ENCODE measurements around the gene PRIM2.
A peak's percentile ranks its signal among the peaks of the same experiment; 100 is the strongest.
"Not testable (repeated sequence)": the region's sequence is repeated elsewhere in the genome, so short reads cannot be mapped to it uniquely, and the experiment has no call there.

PRIM2 gene, protein sequence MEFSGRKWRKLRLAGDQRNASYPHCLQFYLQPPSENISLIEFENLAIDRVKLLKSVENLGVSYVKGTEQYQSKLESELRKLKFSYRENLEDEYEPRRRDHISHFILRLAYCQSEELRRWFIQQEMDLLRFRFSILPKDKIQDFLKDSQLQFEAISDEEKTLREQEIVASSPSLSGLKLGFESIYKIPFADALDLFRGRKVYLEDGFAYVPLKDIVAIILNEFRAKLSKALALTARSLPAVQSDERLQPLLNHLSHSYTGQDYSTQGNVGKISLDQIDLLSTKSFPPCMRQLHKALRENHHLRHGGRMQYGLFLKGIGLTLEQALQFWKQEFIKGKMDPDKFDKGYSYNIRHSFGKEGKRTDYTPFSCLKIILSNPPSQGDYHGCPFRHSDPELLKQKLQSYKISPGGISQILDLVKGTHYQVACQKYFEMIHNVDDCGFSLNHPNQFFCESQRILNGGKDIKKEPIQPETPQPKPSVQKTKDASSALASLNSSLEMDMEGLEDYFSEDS

DNA sequence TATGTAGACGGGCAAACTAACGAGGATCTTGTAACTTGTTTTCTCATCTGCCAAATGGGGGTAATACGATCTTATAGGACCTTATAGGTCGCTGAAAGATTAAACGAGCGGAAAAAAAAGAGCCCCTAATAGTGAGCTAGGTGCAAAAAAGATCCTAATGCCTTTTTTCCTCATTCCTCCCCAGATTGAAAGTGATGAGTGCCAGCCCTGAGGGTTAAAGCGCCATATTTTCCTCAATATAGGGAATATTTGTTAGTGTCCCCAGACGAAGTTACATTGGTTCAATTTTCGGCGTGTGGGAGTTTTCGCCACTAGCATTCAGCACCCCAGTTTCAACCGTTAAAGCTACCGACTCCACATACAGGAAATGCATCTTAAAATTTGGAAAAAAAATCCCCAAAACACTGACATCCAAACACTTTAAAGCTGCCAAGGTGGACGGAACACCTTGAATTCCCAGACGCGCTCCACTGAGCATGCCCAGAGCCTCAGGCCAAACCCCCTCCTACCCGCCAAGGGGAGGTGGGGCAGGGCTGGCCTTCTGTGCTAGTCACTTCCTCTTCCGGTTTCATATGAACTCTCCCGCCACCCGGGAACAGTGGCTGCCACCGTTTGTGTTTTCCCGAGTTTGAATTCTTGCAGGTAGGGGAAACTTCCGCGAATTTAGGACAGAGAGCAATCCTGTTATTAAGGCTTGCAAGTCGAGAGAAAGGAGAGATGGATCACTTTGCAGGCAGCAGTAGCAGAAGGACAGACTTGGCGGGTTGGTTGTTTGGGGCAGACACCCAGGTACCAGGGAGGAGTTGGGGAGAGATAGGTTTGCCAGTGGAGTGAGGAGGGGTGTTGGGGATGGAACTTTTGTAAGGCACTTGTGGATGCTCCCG lies at the start of gene PRIM2:
PRIM2 (plus strand) TSS at position 571 of the 884 bp plus-strand sequence. CDS start 816 bp downstream, outside the sequence.
- H3K27ac ChIP-seq, result peak within 1 kb of the TSS; percentile 67
- H3K4me1 ChIP-seq (ENCODE audit: control insufficient read depth in 1 of 2, insufficient read depth in 1 of 2, low read depth in 1 of 2, low read length in 1 of 2), result peaks cover 11 to 17% of the 10 kb centered on the region in 2 experiments
- H3K27me3 ChIP-seq, result peaks cover 6% of the 10 kb centered on the region
- TF ChIP-seq CTCF (IDR thresholded peaks at IDR 0.05), result no peak
- peaks cover 15% of the 10 kb centered on the region for H3K36me3 ChIP-seq
- peak within 1 kb of the TSS; percentile 58 to 65 for H3K4me3 ChIP-seq (ENCODE audit: low read depth in 1 of 2, low read length in 1 of 2)
- H3K9me3 ChIP-seq, result no peaks in the 10 kb centered on the region

DNA sequence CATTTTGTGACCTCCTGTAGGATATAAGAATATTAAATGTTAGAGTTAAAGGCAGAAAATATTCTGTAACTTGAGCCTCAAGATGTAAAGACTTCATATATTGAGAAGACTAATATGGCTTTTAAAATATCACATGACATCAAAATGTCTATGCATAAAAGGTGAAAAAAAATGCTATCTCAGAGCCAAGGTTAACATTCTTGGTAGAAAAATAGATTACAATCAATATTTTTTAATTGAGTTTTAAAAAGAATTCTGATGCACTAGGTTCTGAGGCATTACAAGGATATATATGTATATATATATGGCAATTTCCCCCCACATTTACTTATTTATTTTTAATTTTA lies 49.2 kb upstream of the PRIM2 start:
- no peak overlapping the region for H3K27ac ChIP-seq
- no peaks in the 10 kb centered on the region for H3K4me1 ChIP-seq (ENCODE audit: control insufficient read depth in 1 of 2, insufficient read depth in 1 of 2, low read depth in 1 of 2, low read length in 1 of 2)
- H3K36me3 ChIP-seq, result no peaks in the 10 kb centered on the region
- no peaks in the 10 kb centered on the region for H3K27me3 ChIP-seq
- no peak for TF ChIP-seq CTCF (IDR thresholded peaks at IDR 0.05)
- no peak overlapping the region for H3K4me3 ChIP-seq (ENCODE audit: low read depth in 1 of 2, low read length in 1 of 2)
- H3K9me3 ChIP-seq, result no peaks in the 10 kb centered on the region

- H3K27me3 ChIP-seq; H3K4me1 ChIP-seq (ENCODE audit: control insufficient read depth in 1 of 2, insufficient read depth in 1 of 2, low read depth in 1 of 2, low read length in 1 of 2); H3K36me3 ChIP-seq; H3K4me3 ChIP-seq (ENCODE audit: low read depth in 1 of 2, low read length in 1 of 2); H3K9me3 ChIP-seq; H3K27ac ChIP-seq: not testable (repeated sequence)
These were observed 43.2 kb upstream of the PRIM2 start for GRCh38 chr6:57274113-57274824.

DNA sequence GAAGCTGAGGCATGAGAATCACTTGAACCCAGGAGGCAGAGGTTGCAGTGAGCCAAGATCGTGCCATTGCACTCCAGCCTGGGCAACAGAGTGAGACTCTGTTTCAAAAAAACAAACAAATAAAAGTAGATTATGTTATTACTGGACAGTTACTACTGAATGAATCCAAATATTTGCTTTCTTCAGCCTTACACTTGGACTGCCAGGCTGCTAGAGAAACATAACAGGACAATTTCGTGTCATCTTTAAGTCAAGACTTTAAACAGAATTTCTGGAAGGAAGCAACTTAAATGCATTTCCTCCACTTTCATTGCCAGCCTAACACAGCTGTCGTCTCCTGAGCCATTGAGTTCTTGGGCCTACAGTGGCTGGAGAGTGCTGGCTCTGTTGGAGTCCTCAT lies 42.0 kb upstream of the PRIM2 start:
- Histone ChIP-seq H3K4me1 (ENCODE audit: control insufficient read depth in 1 of 2, insufficient read depth in 1 of 2, low read depth in 1 of 2, low read length in 1 of 2) (no peaks in the 10 kb centered on the region), H3K4me3 (ENCODE audit: low read depth in 1 of 2, low read length in 1 of 2) (no peak overlapping the region), H3K36me3 (no peaks in the 10 kb centered on the region), H3K9me3 (no peaks in the 10 kb centered on the region), H3K27me3 (no peaks in the 10 kb centered on the region), H3K27ac (no peak overlapping the region)
- no peak for TF ChIP-seq CTCF (IDR thresholded peaks at IDR 0.05)

DNA sequence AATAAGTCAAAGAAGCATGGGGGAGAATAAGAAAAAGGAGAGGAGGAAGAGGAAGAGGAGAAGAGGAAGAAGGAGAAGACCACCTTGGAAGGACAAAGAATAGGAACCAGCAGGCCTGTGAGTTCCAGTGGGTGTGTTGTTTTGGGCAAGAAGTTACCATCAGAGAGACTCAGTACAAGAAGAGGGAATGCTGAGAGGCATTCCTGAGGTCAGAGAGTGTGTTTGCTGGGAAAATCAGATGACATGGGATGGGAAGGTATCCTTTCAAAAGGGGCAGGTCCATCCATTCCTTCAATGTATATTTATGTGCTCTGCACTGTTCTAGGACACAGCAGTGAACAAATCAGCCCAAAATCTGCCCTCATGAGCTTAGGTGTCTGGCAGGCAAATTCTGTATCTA lies 40.5 kb upstream of the PRIM2 start:
- no peaks in the 10 kb centered on the region for H3K27me3 ChIP-seq
- H3K4me3 ChIP-seq (ENCODE audit: low read depth in 1 of 2, low read length in 1 of 2), result no peak overlapping the region
- no peak overlapping the region for H3K27ac ChIP-seq
- H3K9me3 ChIP-seq, result no peaks in the 10 kb centered on the region
- H3K4me1 ChIP-seq (ENCODE audit: control insufficient read depth in 1 of 2, insufficient read depth in 1 of 2, low read depth in 1 of 2, low read length in 1 of 2), result no peaks in the 10 kb centered on the region
- H3K36me3 ChIP-seq, result no peaks in the 10 kb centered on the region
- TF ChIP-seq CTCF (IDR thresholded peaks at IDR 0.05), result no peak
